Mammary epithelial cell (primary cell): ENCODE measurements around the gene SQSTM1.

ENCODE experiments used
- EZH2 ChIP-seq: IDR thresholded peaks from 2 replicates; pipeline ENCODE4 v1.6.1; 2012; ENCODE audit warnings: low read length, inconsistent platforms, borderline replicate concordance
- TF ChIP-seq, protein P1 (sequence below), 2 donors: IDR thresholded peaks in 1 of 2; conservative IDR thresholded peaks in 1 of 2; 2 replicates each; pipeline ENCODE4 v1.5.1; 2011 to 2012; ENCODE audit warnings: inconsistent platforms in 2 of 2, low read length in 2 of 2, mild to moderate bottlenecking in 2 of 2, control low read depth in 1 of 2, low read depth in 1 of 2; ENCODE audit not compliant: insufficient read depth in 1 of 2; ENCODE audit errors: extremely low read depth in 1 of 2

DNA sequence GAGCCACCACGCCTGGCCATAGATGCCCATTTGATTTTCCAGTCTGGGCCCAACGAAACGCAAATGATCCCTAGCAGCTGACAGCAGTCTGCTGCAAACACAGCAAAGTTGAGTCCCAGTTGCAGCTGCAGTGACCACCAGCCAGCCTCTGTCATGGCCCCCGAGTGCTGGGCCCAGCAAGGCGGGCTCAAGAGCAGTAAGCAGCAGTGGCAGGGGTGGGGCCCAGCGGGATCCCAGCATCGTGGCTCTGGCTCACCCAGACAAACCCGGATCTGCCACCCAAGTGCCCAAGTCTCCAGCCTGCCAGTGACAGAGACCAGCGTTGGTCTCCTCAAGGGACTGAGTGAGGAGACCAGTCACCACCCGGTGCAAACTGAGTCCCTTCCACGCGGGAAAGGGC is 33.8 kb upstream of the SQSTM1 start:
- TF ChIP-seq, protein P1, sequence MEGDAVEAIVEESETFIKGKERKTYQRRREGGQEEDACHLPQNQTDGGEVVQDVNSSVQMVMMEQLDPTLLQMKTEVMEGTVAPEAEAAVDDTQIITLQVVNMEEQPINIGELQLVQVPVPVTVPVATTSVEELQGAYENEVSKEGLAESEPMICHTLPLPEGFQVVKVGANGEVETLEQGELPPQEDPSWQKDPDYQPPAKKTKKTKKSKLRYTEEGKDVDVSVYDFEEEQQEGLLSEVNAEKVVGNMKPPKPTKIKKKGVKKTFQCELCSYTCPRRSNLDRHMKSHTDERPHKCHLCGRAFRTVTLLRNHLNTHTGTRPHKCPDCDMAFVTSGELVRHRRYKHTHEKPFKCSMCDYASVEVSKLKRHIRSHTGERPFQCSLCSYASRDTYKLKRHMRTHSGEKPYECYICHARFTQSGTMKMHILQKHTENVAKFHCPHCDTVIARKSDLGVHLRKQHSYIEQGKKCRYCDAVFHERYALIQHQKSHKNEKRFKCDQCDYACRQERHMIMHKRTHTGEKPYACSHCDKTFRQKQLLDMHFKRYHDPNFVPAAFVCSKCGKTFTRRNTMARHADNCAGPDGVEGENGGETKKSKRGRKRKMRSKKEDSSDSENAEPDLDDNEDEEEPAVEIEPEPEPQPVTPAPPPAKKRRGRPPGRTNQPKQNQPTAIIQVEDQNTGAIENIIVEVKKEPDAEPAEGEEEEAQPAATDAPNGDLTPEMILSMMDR (conservative IDR thresholded peaks at IDR 0.05 in 1 of 2, IDR thresholded peaks at IDR 0.05 in 1 of 2; ENCODE audit: extremely low read depth in 1 of 2, insufficient read depth in 1 of 2, low read depth in 1 of 2, low read length in 2 of 2), result no peak
- no peak for TF ChIP-seq EZH2
